SW480 (cell line): ENCODE measurements around the gene RNPC3.
"Not testable (repeated sequence)": the region's sequence is repeated elsewhere in the genome, so short reads cannot be mapped to it uniquely, and the experiment has no call there.

Source experiments
- DNase-seq: peaks from one replicate; pipeline ENCODE4 v3.0.0-alpha.2; 2016; ENCODE audit warnings: low spot score

RNPC3 gene

GRCh38 chr1:103561124-103561523, 35.6 kb downstream of the RNPC3 start:
- DNase-seq: not testable (repeated sequence)

GRCh38 chr1:103561643-103562395, 36.3 kb downstream of the RNPC3 start:
- no peak for DNase-seq

GRCh38 chr1:103563056-103563455, 37.6 kb downstream of the RNPC3 start:
- no peak for DNase-seq

- DNase-seq: no peak
Observed at GRCh38 chr1:103569493-103569892, 44.0 kb downstream of the RNPC3 start.

GRCh38 chr1:103571289-103571688, 45.8 kb downstream of the RNPC3 start, which contains the start of gene AMY2B:
Gene AMY2B (plus strand): TSS chr1:103571589. CDS start chr1:103571603, 14 bp downstream.
- DNase-seq: not testable (repeated sequence)

- DNase-seq: no peak
Observed at GRCh38 chr1:103576065-103576464, 50.6 kb downstream of the RNPC3 start.

- DNase-seq: not testable (repeated sequence)
Observed at GRCh38 chr1:103576784-103577183, 51.3 kb downstream of the RNPC3 start.

GRCh38 chr1:103582464-103582863, 57.0 kb downstream of the RNPC3 start:
- no peak for DNase-seq

- no peak for DNase-seq
Observed at GRCh38 chr1:103583887-103584286, 58.4 kb downstream of the RNPC3 start.

GRCh38 chr1:103584537-103584936, 59.0 kb downstream of the RNPC3 start:
- DNase-seq: no peak

- DNase-seq: not testable (repeated sequence)
Observed at GRCh38 chr1:103602740-103603139, 77.2 kb downstream of the RNPC3 start.
